AG10803 (cell line): ENCODE results near the gene ATP5F1C.

ENCODE experiments used
- DNase-seq: peaks from one replicate; pipeline ENCODE4 v3.0.0; 2010; ENCODE audit warnings: low read depth
- H3K4me3 ChIP-seq: 2 replicates; pipeline ENCODE4 v1.5.1; 2011; ENCODE audit warnings: mild to moderate bottlenecking, low read length, control low read depth
- TF ChIP-seq, protein P1 (sequence below): conservative IDR thresholded peaks from 2 replicates; pipeline ENCODE4 v1.5.1; 2011; ENCODE audit warnings: mild to moderate bottlenecking, low read length, control low read depth, inconsistent platforms

Gene ATP5F1C

DNA sequence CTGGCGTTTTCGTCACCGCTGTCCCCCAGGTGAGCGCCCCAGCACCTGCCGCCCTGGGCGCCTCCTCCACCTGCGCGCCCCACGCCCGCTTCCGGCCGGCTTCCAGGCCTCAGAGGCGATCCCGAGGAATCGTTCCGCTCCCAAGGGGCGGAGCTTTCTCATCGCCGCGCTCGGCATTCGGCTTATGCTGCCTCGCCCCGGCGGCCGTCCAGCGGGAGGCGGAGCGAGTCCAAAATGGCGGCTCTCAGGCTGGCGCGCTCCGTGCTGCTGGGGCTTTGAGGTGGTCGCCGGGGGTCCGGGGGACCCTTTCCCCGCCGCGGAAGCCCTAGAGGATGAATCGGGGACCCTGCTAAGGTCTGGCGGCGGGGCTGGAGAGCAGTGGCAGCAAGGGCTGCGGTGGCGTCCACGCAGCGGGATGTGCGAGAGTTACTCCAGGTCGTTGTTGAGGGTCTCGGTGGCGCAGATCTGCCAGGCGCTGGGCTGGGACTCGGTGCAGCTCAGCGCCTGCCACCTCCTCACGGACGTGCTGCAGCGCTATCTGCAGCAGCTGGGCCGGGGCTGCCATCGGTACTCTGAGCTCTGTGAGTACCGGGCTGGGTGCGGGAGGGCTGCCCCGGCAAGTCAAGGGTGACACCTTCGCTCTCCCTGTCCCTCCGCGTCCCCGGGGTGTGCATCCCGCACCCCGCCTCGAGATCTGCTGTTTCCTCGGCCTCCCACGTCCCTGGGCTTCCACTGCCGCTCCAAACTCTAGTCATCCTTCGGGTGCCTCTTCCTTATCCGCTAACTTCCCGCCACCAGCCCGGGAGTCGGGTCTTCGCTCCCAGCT lies 30.5 kb downstream of the ATP5F1C start, which contains the start of gene TAF3:
Gene TAF3, plus strand, starts transcription at position 211 of the 826 bp plus-strand sequence. Its CDS starts 205 bp downstream, at position 416.
- TF ChIP-seq, protein P1, sequence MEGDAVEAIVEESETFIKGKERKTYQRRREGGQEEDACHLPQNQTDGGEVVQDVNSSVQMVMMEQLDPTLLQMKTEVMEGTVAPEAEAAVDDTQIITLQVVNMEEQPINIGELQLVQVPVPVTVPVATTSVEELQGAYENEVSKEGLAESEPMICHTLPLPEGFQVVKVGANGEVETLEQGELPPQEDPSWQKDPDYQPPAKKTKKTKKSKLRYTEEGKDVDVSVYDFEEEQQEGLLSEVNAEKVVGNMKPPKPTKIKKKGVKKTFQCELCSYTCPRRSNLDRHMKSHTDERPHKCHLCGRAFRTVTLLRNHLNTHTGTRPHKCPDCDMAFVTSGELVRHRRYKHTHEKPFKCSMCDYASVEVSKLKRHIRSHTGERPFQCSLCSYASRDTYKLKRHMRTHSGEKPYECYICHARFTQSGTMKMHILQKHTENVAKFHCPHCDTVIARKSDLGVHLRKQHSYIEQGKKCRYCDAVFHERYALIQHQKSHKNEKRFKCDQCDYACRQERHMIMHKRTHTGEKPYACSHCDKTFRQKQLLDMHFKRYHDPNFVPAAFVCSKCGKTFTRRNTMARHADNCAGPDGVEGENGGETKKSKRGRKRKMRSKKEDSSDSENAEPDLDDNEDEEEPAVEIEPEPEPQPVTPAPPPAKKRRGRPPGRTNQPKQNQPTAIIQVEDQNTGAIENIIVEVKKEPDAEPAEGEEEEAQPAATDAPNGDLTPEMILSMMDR: no peak

DNA sequence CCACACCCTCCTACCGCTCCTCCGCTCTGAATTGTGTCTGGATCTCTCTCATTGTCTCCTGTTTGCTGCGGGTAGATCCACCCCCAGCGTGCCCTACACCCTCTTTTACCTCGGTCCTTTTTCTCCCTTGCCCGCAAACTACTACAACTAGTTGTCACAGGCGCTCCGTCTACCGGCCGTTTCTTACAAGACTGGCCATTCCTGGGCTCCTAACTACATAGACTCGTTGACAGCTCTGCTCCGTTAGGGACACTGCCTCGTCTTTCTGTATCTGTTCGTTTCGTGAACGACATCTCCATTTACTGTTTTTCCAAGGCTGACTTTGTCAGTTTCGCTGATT lies 31.1 kb downstream of the ATP5F1C start:
- H3K4me3 ChIP-seq: peak overlapping the region; percentile 95
- TF ChIP-seq, protein P1: peak; percentile 51
- peak; percentile 53 for DNase-seq

More for the DNA sequence above, 30.5 kb downstream of the ATP5F1C start, which contains the start of gene TAF3:
- peak; percentile 82 for DNase-seq
- H3K4me3 ChIP-seq: peak within 1 kb of the TSS; percentile 95

DNA sequence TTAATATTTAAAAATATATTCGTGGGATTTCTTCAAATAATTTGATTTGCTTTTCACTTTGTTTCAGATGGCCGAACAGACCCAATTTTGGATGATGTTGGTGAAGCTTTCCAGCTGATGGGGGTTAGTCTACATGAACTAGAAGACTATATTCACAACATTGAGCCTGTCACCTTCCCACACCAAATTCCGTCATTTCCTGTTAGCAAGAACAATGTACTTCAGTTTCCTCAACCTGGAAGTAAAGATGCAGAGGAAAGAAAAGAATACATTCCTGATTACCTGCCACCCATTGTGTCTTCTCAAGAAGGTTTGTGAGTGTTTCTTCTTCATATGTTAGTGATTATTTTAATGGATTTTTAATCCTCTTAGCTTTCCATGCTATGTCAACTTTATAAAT lies 36.3 kb downstream of the ATP5F1C start:
- no peak overlapping the region for H3K4me3 ChIP-seq
- no peak for DNase-seq
- TF ChIP-seq, protein P1: no peak

DNA sequence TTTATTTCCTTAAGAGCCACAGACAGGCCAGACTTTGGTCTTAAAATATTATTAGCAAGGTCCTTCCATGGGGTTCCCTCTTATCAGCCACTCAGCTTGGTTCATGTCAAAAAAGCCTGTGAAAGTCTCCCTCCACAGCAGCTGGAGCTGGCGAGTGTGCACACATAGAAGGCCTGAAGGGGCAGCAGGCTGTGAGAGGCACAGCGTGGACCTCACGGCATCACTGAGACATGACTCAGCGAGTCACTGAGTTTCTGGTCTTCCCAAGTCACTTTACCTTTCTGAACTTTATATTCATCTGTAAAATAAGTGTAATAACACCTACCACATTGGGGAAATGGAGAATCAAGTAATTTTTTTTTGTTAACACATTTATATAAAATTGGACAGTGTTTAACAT lies 39.0 kb downstream of the ATP5F1C start:
- DNase-seq: peak; percentile 19
- TF ChIP-seq, protein P1: no peak

DNA sequence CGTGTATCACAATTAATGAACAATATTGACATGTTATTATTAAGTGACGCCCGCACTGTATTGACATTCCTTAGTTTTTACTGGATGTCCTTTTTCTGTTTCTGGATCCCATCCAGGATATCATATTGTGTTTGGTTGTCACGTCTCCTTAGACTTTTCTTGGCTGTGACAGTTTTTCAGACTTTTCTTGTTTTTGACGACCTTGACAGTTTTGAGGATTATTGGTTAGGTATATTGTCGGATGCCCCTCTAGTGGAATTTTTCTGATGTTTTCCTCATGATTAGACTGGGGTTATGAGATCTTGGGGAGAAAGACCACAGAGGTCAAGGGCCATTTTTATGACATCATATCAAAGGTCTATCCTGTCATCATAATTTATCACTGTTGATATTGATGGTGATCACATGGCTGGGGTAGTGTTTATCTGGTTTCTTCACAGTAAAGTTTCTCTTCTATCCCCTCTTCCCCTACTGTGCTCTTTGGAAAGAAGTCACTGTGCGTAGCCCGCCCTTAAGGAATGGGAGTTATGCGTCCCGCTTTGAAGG lies 41.4 kb downstream of the ATP5F1C start:
- TF ChIP-seq, protein P1: no peak
- DNase-seq: no peak
- H3K4me3 ChIP-seq: no peak overlapping the region

More for the DNA sequence above, 39.0 kb downstream of the ATP5F1C start:
- H3K4me3 ChIP-seq: no peak overlapping the region

DNA sequence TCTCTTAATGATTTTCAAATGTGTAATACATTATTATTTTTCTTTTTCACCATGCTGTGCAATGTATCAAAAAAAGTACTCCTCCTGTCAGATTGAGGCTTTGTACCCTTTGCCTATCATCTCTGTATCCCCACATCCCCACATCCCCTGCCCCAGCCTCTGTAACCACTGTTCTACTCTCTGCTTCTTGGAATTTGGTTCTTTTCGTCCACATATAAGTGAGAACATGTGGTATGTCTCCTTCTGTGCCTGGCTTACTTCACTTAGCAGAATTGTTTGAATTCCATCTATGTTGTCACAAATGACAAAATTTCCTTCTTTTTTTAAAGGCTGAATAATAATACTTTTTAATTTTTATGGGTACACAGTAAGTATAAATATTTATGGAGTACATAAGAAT lies 44.1 kb downstream of the ATP5F1C start:
- no peak overlapping the region for H3K4me3 ChIP-seq
- TF ChIP-seq, protein P1: no peak
- DNase-seq: peak; percentile 47

DNA sequence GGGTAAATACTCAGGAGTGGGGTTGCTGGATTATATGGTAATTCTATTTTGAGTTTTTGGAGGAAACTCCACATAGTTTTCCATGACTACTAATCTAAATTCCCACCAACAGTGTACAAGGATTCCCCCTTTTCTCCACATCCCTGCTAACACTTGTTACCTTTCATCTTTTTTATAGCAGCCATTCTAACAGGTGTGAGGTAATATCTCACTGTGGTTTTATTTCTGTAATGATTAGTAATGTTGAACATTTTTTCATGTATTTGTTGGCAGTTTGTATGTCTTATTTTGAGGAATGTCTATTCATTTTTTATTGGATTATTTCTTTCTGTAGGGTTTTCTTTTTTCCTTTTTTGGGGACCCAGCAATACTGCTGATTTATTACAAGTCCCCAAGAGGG lies 45.2 kb downstream of the ATP5F1C start:
- DNase-seq: no peak
- TF ChIP-seq, protein P1: no peak
- no peak overlapping the region for H3K4me3 ChIP-seq
